K562 (cell line): ENCODE data around the gene RPL39L. TPM values are rescaled to one million over a fixed set of nuclear protein-coding genes. Genes with fewer than 3 reads are reported as not detected.

ENCODE experiments used
- ATAC-seq: fragments of 200-7000 bp; cut with Tn5 transposase; 3 replicates; pipeline ENCODE4 v1.9.1; 2020; ENCODE audit warnings: moderate library complexity
- BruUV-seq: library from RNA; stranded (reverse); fragments of 400-500 nt; replicated peaks from 2 replicates; lab custom pipeline; 2021; lab: Mats Ljungman, UMichigan
- CTCF ChIA-PET: fragments of 300-600 bp; formaldehyde crosslinking; extraction: SDS; loops from one replicate; lab custom pipeline; 2021; ENCODE audit warnings: low intra/inter-chr PET ratio; lab: Yijun Ruan, JAX
- POLR2A ChIA-PET: fragments of 300-600, 350-650 bp; sonication (Branson Sonifier 250); formaldehyde crosslinking; extraction: SDS; loops from one replicate; lab custom pipeline; 2021; ENCODE audit warnings: antibody characterized with exemption, inconsistent platforms; lab: Yijun Ruan, JAX
- DNase-seq, 4 experiments: peaks; one replicate each; pipeline versions ENCODE4 v3.0.0 to v3.0.0-alpha.2; 2011 to 2018; ENCODE audit warnings: low spot score in 3 of 4, mixed read lengths in 3 of 4; ENCODE audit errors: extremely low read depth in 1 of 4
- FAIRE-seq: peaks from 2 replicates; lab custom pipeline; 2011; peaks lifted over from hg19 to GRCh38; lab: Jason Lieb, UNC
- H2AFZ ChIP-seq: 2 replicates; pipeline ENCODE4 v1.6.0; 2011; ENCODE audit warnings: low read depth, low read length, control low read depth, inconsistent platforms
- H3K27ac ChIP-seq: fragments of 200-600 bp; 3 replicates; pipeline ENCODE4 v1.8.0; 2011; ENCODE audit warnings: low read depth, mild to moderate bottlenecking, control low read depth, inconsistent platforms, low read length, moderate library complexity, mixed read lengths; ENCODE audit errors: extremely low read depth
- H3K27me3 ChIP-seq, 2 experiments: fragments of 300-600 bp in 1 of 2; 2 replicates in 1 of 2; 3 replicates in 1 of 2; pipeline versions ENCODE4 v1.6.0 to v1.8.0; 2011; ENCODE audit warnings: inconsistent platforms in 2 of 2, low read length in 2 of 2, mild to moderate bottlenecking in 1 of 2, mixed read lengths in 1 of 2, moderate library complexity in 1 of 2; ENCODE audit not compliant: control insufficient read depth in 2 of 2, insufficient read depth in 2 of 2
- H3K36me3 ChIP-seq: fragments of 300-600 bp; 3 replicates; pipeline ENCODE4 v1.8.0; 2011; ENCODE audit warnings: mild to moderate bottlenecking, low read length, inconsistent platforms; ENCODE audit not compliant: control insufficient read depth, insufficient read depth
- H3K4me1 ChIP-seq, 2 experiments: fragments of 200-600 bp in 1 of 2; replicated peaks in 1 of 2; 2 replicates in 1 of 2; 3 replicates in 1 of 2; pipeline versions ENCODE4 v1.5.1 to v1.8.0; 2011; ENCODE audit warnings: inconsistent platforms in 2 of 2, low read length in 2 of 2, mild to moderate bottlenecking in 1 of 2, mixed read lengths in 1 of 2, moderate library complexity in 1 of 2; ENCODE audit not compliant: control insufficient read depth in 2 of 2, insufficient read depth in 2 of 2
- H3K4me2 ChIP-seq: 2 replicates; pipeline ENCODE4 v1.6.1; 2011; ENCODE audit warnings: low read length, control low read depth, inconsistent platforms, mixed read lengths; ENCODE audit not compliant: insufficient read depth
- H3K4me3 ChIP-seq: fragments of 200-600 bp; sonication (generic), shearing (Covaris generic); 2 replicates; pipeline ENCODE4 v1.5.1; 2016; ENCODE audit warnings: control low read depth, inconsistent platforms
- H3K79me2 ChIP-seq: fragments of 200-600 bp; 3 replicates; pipeline ENCODE4 v1.8.0; 2011; ENCODE audit warnings: low read length, inconsistent platforms; ENCODE audit not compliant: control insufficient read depth, insufficient read depth
- H3K9ac ChIP-seq, 2 experiments: 2 replicates each; pipeline versions ENCODE4 v1.6.0 to v1.6.1; 2011; ENCODE audit warnings: low read depth in 2 of 2, low read length in 2 of 2, control low read depth in 1 of 2, inconsistent platforms in 1 of 2, mild to moderate bottlenecking in 1 of 2, mixed read lengths in 1 of 2; ENCODE audit not compliant: insufficient read depth in 1 of 2
- H3K9me1 ChIP-seq: one replicate; pipeline ENCODE4 v1.6.0; 2011; ENCODE audit warnings: inconsistent platforms, mild to moderate bottlenecking, low read length, moderate library complexity; ENCODE audit not compliant: control insufficient read depth, insufficient read depth
- H3K9me3 ChIP-seq: replicated peaks from 2 replicates; pipeline ENCODE4 v1.5.1; 2011; ENCODE audit warnings: low read depth, low read length, inconsistent platforms; ENCODE audit not compliant: control insufficient read depth, insufficient read depth
- H4K20me1 ChIP-seq: replicated peaks from 2 replicates; pipeline ENCODE4 v1.6.1; 2011; ENCODE audit warnings: low read length, inconsistent platforms, mixed read lengths; ENCODE audit not compliant: control insufficient read depth, insufficient read depth
- CBX1 ChIP-seq: sonication (generic); IDR thresholded peaks from 2 replicates; pipeline ENCODE4 v1.6.1; 2016; ENCODE audit warnings: antibody characterized with exemption, low read depth, mild to moderate bottlenecking
- DIDO1 ChIP-seq: fragments of 450-650 bp; IDR thresholded peaks from 2 replicates; pipeline ENCODE4 v1.6.1; 2016; ENCODE audit warnings: low read depth, missing biosample characterization, missing genetic modification characterization
- HDAC8 ChIP-seq: fragments of 450-650 bp; IDR thresholded peaks from 2 replicates; pipeline ENCODE4 v1.6.1; 2016; ENCODE audit warnings: mild to moderate bottlenecking, missing genetic modification characterization, moderate library complexity, missing compliant biosample characterization
- SAFB ChIP-seq: fragments of 200-400 bp; formaldehyde crosslinking; IDR thresholded peaks from 2 replicates; pipeline ENCODE4 v1.6.1; 2017; ENCODE audit warnings: low read depth, low read length, borderline replicate concordance
- TEAD1 ChIP-seq, 2 experiments: fragments of 450-650 bp in 1 of 2; sonication (generic) in 1 of 2; formaldehyde crosslinking; IDR thresholded peaks; 2 replicates each; pipeline versions ENCODE4 v1.4.0 to v1.8.0; 2020 to 2022; ENCODE audit warnings: mild to moderate bottlenecking in 2 of 2, missing genetic modification reagents in 1 of 2
- ZBTB1 ChIP-seq: sonication (generic); formaldehyde crosslinking; IDR thresholded peaks from 2 replicates; pipeline ENCODE4 v1.8.1; 2023; ENCODE audit warnings: missing genetic modification reagents, low read depth, mild to moderate bottlenecking, borderline replicate concordance
- ZFP1 ChIP-seq: fragments of 450-650 bp; formaldehyde crosslinking; IDR thresholded peaks from 2 replicates; pipeline ENCODE4 v1.4.0; 2020; ENCODE audit warnings: mild to moderate bottlenecking, mixed read lengths
- ZNF174 ChIP-seq: fragments of 250-450 bp; sonication (Bioruptor Pico); IDR thresholded peaks from 2 replicates; pipeline ENCODE4 v1.4.0; 2020; ENCODE audit warnings: mild to moderate bottlenecking
- ZNF398 ChIP-seq: fragments of 250-450 bp; sonication (Bioruptor Pico); IDR thresholded peaks from 2 replicates; pipeline ENCODE4 v1.8.0; 2021; ENCODE audit warnings: moderate library complexity, mild to moderate bottlenecking, inconsistent platforms
- WGBS: fragments of 100-300 bp; shearing (Covaris generic); methylation state at CpG from one replicate; pipeline ENCODE4 v1.1.6; 2016; ENCODE audit warnings: low coverage, mixed read lengths; ENCODE audit not compliant: insufficient coverage; ENCODE audit errors: missing lambda C conversion rate; 5-methylcytosine and 5-hydroxymethylcytosine counted together
- in situ Hi-C: fragments of 300-500 bp; cut with MboI; formaldehyde crosslinking; loops from 4 replicates; pipeline ENCODE4 v1.15.0; 2018; ENCODE audit warnings: inconsistent platforms, mixed read lengths
- intact Hi-C: fragments of 100-400 bp; cut with micrococcal nuclease; formaldehyde crosslinking; loops from 2 replicates; pipeline ENCODE4 v1.14.2; 2022
- polyA plus RNA-seq, 8 experiments: library from polyadenylated mRNA; depleted of rRNA in 4 of 8; stranded (reverse) in 5 of 8; unstranded in 3 of 8; fragments of >200 nt; fragmentation: Nextera tagmentation in 2 of 8; fragmentation: Illumina TruSeq in 1 of 8; extraction: Ambion mirVana in 2 of 8; extraction: Trizol in 1 of 8; gene quantifications; 2 replicates each; pipeline versions ENCODE4 v1.2.1 to v1.2.3, GENCODE V29; 2011 to 2014; ENCODE audit warnings: inconsistent platforms in 1 of 8, missing spikeins in 1 of 8
- total RNA-seq, 7 experiments: library from RNA; depleted of rRNA in 6 of 7; stranded (reverse); fragments of >200 nt in 6 of 7; fragmentation: Illumina TruSeq in 2 of 7; extraction: Trizol in 2 of 7; gene quantifications; 2 replicates each; pipeline versions ENCODE4 v1.2.1 to v1.2.3, GENCODE V29; 2011 to 2021; ENCODE audit warnings: low replicate concordance in 1 of 7

The RPL39L gene
- total and polyA plus RNA-seq, 9 of the 15 experiments (the other 6 are each of a cell fraction or from before 2014, with no cell fraction given), result 15.0 to 122 (median 45.5) TPM

GRCh38 chr3:187122261-187122660, 17.0 kb downstream of the RPL39L start:
- Histone ChIP-seq H4K20me1 (no peaks in the 10 kb centered on the region), H3K36me3 (peaks cover 14% of the 10 kb centered on the region; the same call in 2 of the 3 replicates), H3K79me2 (no peaks in the 10 kb centered on the region), H2AFZ (no peak overlapping the region), H3K9ac (no peak overlapping the region), H3K4me2 (no peak overlapping the region), H3K9me1 (no peaks in the 10 kb centered on the region), H3K4me3 (no peak overlapping the region), H3K27me3 (no peaks in the 10 kb centered on the region), H3K9me3 (no peaks in the 10 kb centered on the region), H3K27ac (no peak overlapping the region)
- 88% methylated on average over 1 of the region's 1 CpG for WGBS
- ATAC-seq (no peak), FAIRE-seq (no peak)
- intact Hi-C loops (no loop called here), in situ Hi-C loops (no loop called here)
- BruUV-seq, result no TSS peak
- CTCF ChIA-PET, result no interaction called here
- TF ChIP-seq ZBTB1 (CRISPR knock-in tag), result no peak
- no peak for TF ChIP-seq DIDO1 (tag)
- TF ChIP-seq, all 486 proteins: peak for 0
- DNase-seq, result no peak
- POLR2A ChIA-PET, result no interaction called here
- no peaks in the 10 kb centered on the region; a peak in 1 of 5 replicates for H3K4me1 ChIP-seq

- no TSS peak for BruUV-seq
Measured at GRCh38 chr3:187120326-187120725, 19.0 kb downstream of the RPL39L start.

More at GRCh38 chr3:187120326-187120725, 19.0 kb downstream of the RPL39L start:
- intact Hi-C loops, result no loop called here
- H3K4me2 ChIP-seq, result no peak overlapping the region
- no peak overlapping the region for H3K9ac ChIP-seq
- H4K20me1 ChIP-seq, result no peaks in the 10 kb centered on the region
- H3K4me1 ChIP-seq, result no peaks in the 10 kb centered on the region; a peak in 1 of 5 replicates
- H3K79me2 ChIP-seq, result no peaks in the 10 kb centered on the region
- no peaks in the 10 kb centered on the region for H3K9me1 ChIP-seq
- peaks cover 14% of the 10 kb centered on the region; the same call in 1 of the 3 replicates for H3K36me3 ChIP-seq
- FAIRE-seq (no peak), ATAC-seq (no peak), DNase-seq (no peak)
- H2AFZ ChIP-seq, result no peak overlapping the region
- CTCF ChIA-PET, result no interaction called here
- no peaks in the 10 kb centered on the region for H3K9me3 ChIP-seq
- H3K27me3 ChIP-seq, result no peaks in the 10 kb centered on the region
- TF ChIP-seq TEAD1 (CRISPR knock-in tag; IDR thresholded peaks at IDR 0.05), result no peak
- no peak for TF ChIP-seq SAFB
- TF ChIP-seq HDAC8 (tag), result no peak
- no peak for TF ChIP-seq ZNF174 (CRISPR knock-in tag)
- TF ChIP-seq ZFP1 (CRISPR knock-in tag), result no peak
- no peak for TF ChIP-seq ZNF398 (CRISPR knock-in tag)
- no peak for TF ChIP-seq CBX1
- no peak overlapping the region for H3K4me3 ChIP-seq
- WGBS, result 55% methylated on average over 2 of the region's 2 CpGs
- no peak overlapping the region for H3K27ac ChIP-seq
- in situ Hi-C loops, result no loop called here
- POLR2A ChIA-PET, result interaction anchor here (0.7 to 1.0 kb wide), 3 partner anchors 9 to 295 kb away, joined by 3 read pairs; partner anchors contain the start of gene RPL39L
